ENCODE results near the gene GOLGA2. TPM values are rescaled to one million over a fixed set of nuclear protein-coding genes. Genes with fewer than 3 reads are reported as not detected.

GOLGA2 gene
- total and polyA plus RNA-seq, 2 donors (not counting 1 experiment from before 2014, with no cell fraction given), result 23.2 to 87.3 TPM

- ATAC-seq (ENCODE audit: low read depth) (no peak), DNase-seq (no peak)
- Histone ChIP-seq H4K20me1 (ENCODE audit: control insufficient read depth, insufficient read depth, low read length, poor library complexity, severe bottlenecking) (no peaks in the 10 kb centered on the region), H2AFZ (ENCODE audit: insufficient read depth, low read depth, low read length, poor library complexity, severe bottlenecking) (no peak overlapping the region), H3K9ac (ENCODE audit: low read length) (no peak overlapping the region), H3K4me1 (ENCODE audit: control insufficient read depth in 2 of 2, insufficient read depth in 2 of 2, low read length in 2 of 2) (no peaks in the 10 kb centered on the region), H3K4me3 (ENCODE audit: control extremely low read depth in 1 of 5, extremely low read depth in 1 of 5, insufficient read depth in 1 of 5, low read depth in 2 of 5, low read length in 4 of 5) (no peak overlapping the region), H3K36me3 (replicated peaks in 1 of 2; ENCODE audit: control extremely low read depth in 1 of 2, control insufficient read depth in 1 of 2, extremely low read depth in 1 of 2, insufficient read depth in 2 of 2, low read length in 1 of 2) (peaks cover 0 to 23% of the 10 kb centered on the region in 2 experiments), H3K4me2 (replicated peaks; ENCODE audit: low read depth, low read length, poor library complexity, severe bottlenecking) (no peak overlapping the region), H3K27ac (ENCODE audit: low read length in 2 of 2) (no peak overlapping the region), H3K9me3 (ENCODE audit: control extremely low read depth in 1 of 3, control insufficient read depth in 2 of 3, insufficient read depth in 1 of 3, low read length in 2 of 3) (no peaks in the 10 kb centered on the region), H3K79me2 (ENCODE audit: control insufficient read depth, insufficient read depth, low read length) (no peaks in the 10 kb centered on the region), H3K27me3 (replicated peaks in 1 of 4; ENCODE audit: control extremely low read depth in 1 of 4, control insufficient read depth in 3 of 4, insufficient read depth in 4 of 4, low read length in 3 of 4) (no peaks in the 10 kb centered on the region)
- intact Hi-C loops (cut with micrococcal nuclease), result no loop called here
- no peaks in the 10 kb centered on the region for H3K27me3 Mint-ChIP-seq
- TF ChIP-seq EZH2 (IDR thresholded peaks at IDR 0.05; ENCODE audit: borderline replicate concordance, insufficient read depth, low read depth, low read length, poor library complexity, severe bottlenecking), result no peak
- TF ChIP-seq CTCF (IDR thresholded peaks at IDR 0.05), result no peak
- POLR2A ChIA-PET, result interaction anchor here (0.6 to 0.7 kb wide), 2 partner anchors 22 to 521 kb away, joined by 4 to 6 read pairs; no protein-coding TSS in a partner anchor
- CTCF ChIA-PET, result no interaction called here
- H3K9me3 Mint-ChIP-seq (ENCODE audit: insufficient read depth), result no peaks in the 10 kb centered on the region
- no peak overlapping the region for H3K27ac Mint-ChIP-seq
- WGBS (ENCODE audit: insufficient coverage), result 97% methylated on average over 16 of the region's 16 CpGs
- H3K4me1 Mint-ChIP-seq, result no peaks in the 10 kb centered on the region
- H3K4me3 Mint-ChIP-seq, result no peak overlapping the region
Observed at GRCh38 chr9:128309551-128309950, 33.7 kb upstream of the GOLGA2 start.

- ATAC-seq (ENCODE audit: low read depth) (no peak), DNase-seq (no peak)
- Mint-ChIP-seq H3K4me3 (no peak overlapping the region), H3K27ac (no peak overlapping the region), H3K4me1 (no peaks in the 10 kb centered on the region), H3K27me3 (no peaks in the 10 kb centered on the region), H3K9me3 (ENCODE audit: insufficient read depth) (no peaks in the 10 kb centered on the region)
- WGBS (ENCODE audit: insufficient coverage), result 100% methylated on average over 1 of the region's 5 CpGs
- no peaks in the 10 kb centered on the region for H3K79me2 ChIP-seq (ENCODE audit: control insufficient read depth, insufficient read depth, low read length)
- H2AFZ ChIP-seq (ENCODE audit: insufficient read depth, low read depth, low read length, poor library complexity, severe bottlenecking), result no peak overlapping the region
- no peak overlapping the region for H3K9ac ChIP-seq (ENCODE audit: low read length)
- no peaks in the 10 kb centered on the region for H4K20me1 ChIP-seq (ENCODE audit: control insufficient read depth, insufficient read depth, low read length, poor library complexity, severe bottlenecking)
- CTCF ChIA-PET, result no interaction called here
- no peak overlapping the region for H3K4me3 ChIP-seq (ENCODE audit: control extremely low read depth in 1 of 5, extremely low read depth in 1 of 5, insufficient read depth in 1 of 5, low read depth in 2 of 5, low read length in 4 of 5)
- TF ChIP-seq EZH2 (IDR thresholded peaks at IDR 0.05; ENCODE audit: borderline replicate concordance, insufficient read depth, low read depth, low read length, poor library complexity, severe bottlenecking) (no peak), CTCF (IDR thresholded peaks at IDR 0.05) (no peak)
- no peaks in the 10 kb centered on the region for H3K4me1 ChIP-seq (ENCODE audit: control insufficient read depth in 2 of 2, insufficient read depth in 2 of 2, low read length in 2 of 2)
- H3K9me3 ChIP-seq (ENCODE audit: control extremely low read depth in 1 of 3, control insufficient read depth in 2 of 3, insufficient read depth in 1 of 3, low read length in 2 of 3), result no peaks in the 10 kb centered on the region
- POLR2A ChIA-PET, result no interaction called here
- peaks cover 0 to 2% of the 10 kb centered on the region in 2 experiments for H3K36me3 ChIP-seq (replicated peaks in 1 of 2; ENCODE audit: control extremely low read depth in 1 of 2, control insufficient read depth in 1 of 2, extremely low read depth in 1 of 2, insufficient read depth in 2 of 2, low read length in 1 of 2)
- intact Hi-C loops (cut with micrococcal nuclease), result no loop called here
- no peaks in the 10 kb centered on the region for H3K27me3 ChIP-seq (replicated peaks in 1 of 4; ENCODE audit: control extremely low read depth in 1 of 4, control insufficient read depth in 3 of 4, insufficient read depth in 4 of 4, low read length in 3 of 4)
- no peak overlapping the region for H3K27ac ChIP-seq (ENCODE audit: low read length in 2 of 2)
- H3K4me2 ChIP-seq (replicated peaks; ENCODE audit: low read depth, low read length, poor library complexity, severe bottlenecking), result no peak overlapping the region
Observed at GRCh38 chr9:128304971-128305288, 29.1 kb upstream of the GOLGA2 start.
